SH-SY5Y (cell line): Measurements from ENCODE around the gene KIAA1191.

ENCODE experiments used
- GATA2 ChIP-seq: IDR thresholded peaks from 2 replicates; pipeline ENCODE4 v1.6.1; 2011; ENCODE audit warnings: mild to moderate bottlenecking, low read depth, low read length
- GATA3 ChIP-seq: IDR thresholded peaks from 2 replicates; pipeline ENCODE4 v1.6.1; 2011; ENCODE audit warnings: low read depth, mild to moderate bottlenecking, low read length, moderate library complexity

DNA sequence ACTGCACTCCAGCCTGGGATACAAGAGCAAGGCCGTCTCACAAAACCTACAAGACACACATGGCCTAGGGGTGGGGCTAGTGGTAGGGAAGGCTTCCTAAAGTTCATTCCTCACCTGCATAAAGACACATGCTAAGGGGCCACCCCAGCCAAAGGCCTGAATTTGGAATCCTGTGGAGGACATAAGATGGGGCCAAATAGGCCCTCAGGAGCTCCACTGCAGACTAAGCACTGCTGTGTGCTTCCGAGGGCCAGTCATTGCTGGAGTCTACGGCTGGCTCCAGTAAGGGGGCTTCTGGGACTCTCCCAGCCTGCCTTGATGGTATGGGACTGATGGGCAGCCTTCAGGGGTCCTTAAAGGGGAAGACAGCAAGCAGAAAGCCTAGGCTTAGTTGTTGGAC lies 21.2 kb upstream of the KIAA1191 start:
- TF ChIP-seq GATA2 (no peak), GATA3 (no peak)
